Endothelial cell of umbilical vein (primary cell): ENCODE data around the gene PDCL2. TPM values are rescaled to one million over a fixed set of nuclear protein-coding genes. Genes with fewer than 3 reads are reported as not detected.

Experiments used
- BruUV-seq: library from RNA; stranded (reverse); fragments of 400-500 nt; replicated peaks from 2 replicates; lab custom pipeline; 2021; lab: Mats Ljungman, UMichigan
- CTCF ChIA-PET: fragments of 300-600, 350-600 bp; sonication (Branson Sonifier 250); formaldehyde crosslinking; loops from one replicate; lab custom pipeline; 2021; ENCODE audit warnings: antibody characterized with exemption, inconsistent platforms; lab: Charles Lee
- POLR2A ChIA-PET: fragments of 300-600, 350-600 bp; sonication (Branson Sonifier 250); formaldehyde crosslinking; loops from one replicate; lab custom pipeline; 2021; ENCODE audit warnings: antibody characterized with exemption, inconsistent platforms; lab: Charles Lee
- DNase-seq: peaks from one replicate; pipeline ENCODE4 v3.0.0-alpha.2; 2011; ENCODE audit warnings: low read depth, low spot score
- FAIRE-seq: peaks from 2 replicates; lab custom pipeline; 2011; peaks lifted over from hg19 to GRCh38; lab: Jason Lieb, UNC
- H2AFZ ChIP-seq: 2 replicates; pipeline ENCODE4 v1.6.0; 2012; ENCODE audit warnings: low read depth, low read length, control low read depth, inconsistent platforms
- H3K27ac ChIP-seq: 2 replicates; pipeline ENCODE4 v1.5.1; 2011; ENCODE audit warnings: low read depth, mild to moderate bottlenecking, control low read depth, low read length, moderate library complexity; ENCODE audit not compliant: insufficient read depth
- H3K27me3 ChIP-seq, 2 experiments: 2 replicates each; pipeline versions ENCODE4 v1.6.0 to v1.6.1; 2011; ENCODE audit warnings: low read length in 2 of 2, mixed read lengths in 1 of 2; ENCODE audit not compliant: control insufficient read depth in 2 of 2, insufficient read depth in 2 of 2
- H3K36me3 ChIP-seq, 2 experiments: 2 replicates in 1 of 2; 3 replicates in 1 of 2; pipeline ENCODE4 v1.5.1; 2011; ENCODE audit warnings: low read length in 2 of 2, mild to moderate bottlenecking in 1 of 2, moderate library complexity in 1 of 2; ENCODE audit not compliant: control insufficient read depth in 2 of 2, insufficient read depth in 2 of 2; ENCODE audit errors: extremely low read depth in 1 of 2
- H3K4me1 ChIP-seq: 3 replicates; pipeline ENCODE4 v1.5.1; 2011; ENCODE audit warnings: mild to moderate bottlenecking, low read length; ENCODE audit not compliant: control insufficient read depth, insufficient read depth; ENCODE audit errors: extremely low read depth
- H3K4me2 ChIP-seq: 2 replicates; pipeline ENCODE4 v1.6.1; 2011; ENCODE audit warnings: low read length, control low read depth, mixed read lengths; ENCODE audit not compliant: insufficient read depth
- H3K4me3 ChIP-seq, 3 experiments: fragments of 200-600 bp in 1 of 3; sonication (generic), shearing (Covaris generic) in 1 of 3; replicated peaks in 1 of 3; 2 replicates each; pipeline ENCODE4 v1.5.1; 2011 to 2016; ENCODE audit warnings: control low read depth in 3 of 3, low read length in 3 of 3, mild to moderate bottlenecking in 2 of 3, inconsistent platforms in 1 of 3, low read depth in 1 of 3, moderate library complexity in 1 of 3; ENCODE audit not compliant: insufficient read depth in 1 of 3
- H3K79me2 ChIP-seq: 2 replicates; pipeline ENCODE4 v1.6.0; 2012; ENCODE audit warnings: low read length, inconsistent platforms; ENCODE audit not compliant: control insufficient read depth, insufficient read depth
- H3K9ac ChIP-seq: replicated peaks from 2 replicates; pipeline ENCODE3; 2011; ENCODE audit warnings: low read length, control low read depth; ENCODE audit not compliant: insufficient read depth; ENCODE audit errors: extremely low read depth
- H3K9me1 ChIP-seq: replicated peaks from 3 replicates; pipeline ENCODE4 v1.6.0; 2011; ENCODE audit warnings: mild to moderate bottlenecking, low read length; ENCODE audit not compliant: control insufficient read depth, insufficient read depth; ENCODE audit errors: extremely low read depth
- H3K9me3 ChIP-seq: replicated peaks from 2 replicates; pipeline ENCODE4 v1.5.1; 2012; ENCODE audit warnings: low read length, inconsistent platforms; ENCODE audit not compliant: control insufficient read depth, insufficient read depth
- H4K20me1 ChIP-seq: replicated peaks from 2 replicates; pipeline ENCODE3; 2011; ENCODE audit warnings: mild to moderate bottlenecking, low read length; ENCODE audit not compliant: control insufficient read depth, insufficient read depth; ENCODE audit errors: extremely low read depth
- EZH2 ChIP-seq: IDR thresholded peaks from 2 replicates; pipeline ENCODE4 v1.6.1; 2012; ENCODE audit warnings: borderline replicate concordance, low read depth, mild to moderate bottlenecking, moderate library complexity, low read length, inconsistent platforms; ENCODE audit not compliant: severe bottlenecking
- FOS ChIP-seq: IDR thresholded peaks from 2 replicates; pipeline ENCODE4 v1.6.1; 2011; ENCODE audit warnings: mild to moderate bottlenecking, low read length, moderate library complexity, borderline replicate concordance; ENCODE audit not compliant: insufficient read depth
- GATA2 ChIP-seq: IDR thresholded peaks from 2 replicates; pipeline ENCODE4 v1.7.0; 2011; ENCODE audit warnings: low read depth, mild to moderate bottlenecking, moderate library complexity, mixed read lengths, low read length; ENCODE audit not compliant: insufficient read length, insufficient read depth
- JUN ChIP-seq: IDR thresholded peaks from 2 replicates; pipeline ENCODE4 v1.6.1; 2011; ENCODE audit warnings: borderline replicate concordance, low read depth; ENCODE audit not compliant: insufficient read length, insufficient read depth
- MYC ChIP-seq: IDR thresholded peaks from one replicate; pipeline ENCODE4 v1.6.1; 2011; ENCODE audit warnings: mild to moderate bottlenecking, low read depth, low read length
- POLR2A ChIP-seq: IDR thresholded peaks from 2 replicates; pipeline ENCODE4 v1.6.1; 2012; ENCODE audit warnings: low read depth, mild to moderate bottlenecking, control low read depth, low read length
- POLR2AphosphoS5 ChIP-seq: IDR thresholded peaks from 2 replicates; pipeline ENCODE4 v1.6.1; 2012; ENCODE audit warnings: low read depth, mild to moderate bottlenecking, control low read depth, low read length, moderate library complexity; ENCODE audit not compliant: insufficient read depth
- dilution Hi-C: fragments of 300-500 bp; cut with MboI; formaldehyde crosslinking; loops from one replicate; pipeline ENCODE4 v1.15.0; 2019; ENCODE audit warnings: low sequenced_read_pairs; ENCODE audit not compliant: extremely low pct_ligation_motif_present
- intact Hi-C: fragments of 100-400 bp; cut with micrococcal nuclease; formaldehyde crosslinking; loops from one replicate; pipeline ENCODE4 v1.10.0; 2022
- polyA plus RNA-seq, 4 experiments: library from polyadenylated mRNA; depleted of rRNA in 3 of 4; stranded (reverse) in 3 of 4; unstranded in 1 of 4; fragments of >200 nt; gene quantifications; 2 replicates each; pipeline versions ENCODE4 v1.2.1 to v1.2.3, GENCODE V29; 2011 to 2012; ENCODE audit warnings: missing spikeins in 1 of 4
- total RNA-seq: library from RNA; stranded (reverse); gene quantifications from 2 replicates; pipeline ENCODE4 v1.2.3, GENCODE V29; 2021
- TF ChIP-seq, protein P1 (sequence below), 2 donors: IDR thresholded peaks; 1 replicate in 1 of 2; 2 replicates in 1 of 2; pipeline ENCODE4 v1.5.1; 2011; ENCODE audit warnings: low read length in 2 of 2, mild to moderate bottlenecking in 2 of 2, moderate library complexity in 2 of 2, control low read depth in 1 of 2, inconsistent platforms in 1 of 2, low read depth in 1 of 2; ENCODE audit not compliant: insufficient read depth in 1 of 2; ENCODE audit errors: extremely low read depth in 1 of 2

PDCL2 gene
- total and polyA plus RNA-seq, 2 donors (not counting 3 experiments of a cell fraction or from before 2014, with no cell fraction given), result not detected

DNA sequence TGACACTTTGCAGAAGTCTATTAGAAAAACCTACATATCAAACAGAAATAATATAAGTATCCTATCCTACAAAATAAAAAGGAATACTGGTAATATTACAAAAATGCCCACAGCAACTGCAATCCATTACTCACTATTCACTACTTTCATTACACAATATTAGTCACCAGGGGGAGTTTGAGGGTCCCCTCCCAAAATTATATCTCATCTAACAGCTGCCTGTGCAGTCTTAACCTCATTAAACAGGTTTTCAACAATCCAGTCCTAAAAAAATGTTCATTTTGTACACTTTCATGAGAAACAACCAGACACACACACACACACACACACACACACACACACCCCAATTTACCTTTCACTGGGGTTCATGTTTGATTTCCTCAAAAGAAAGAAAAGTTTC lies 48.2 kb downstream of the PDCL2 start:
- no peak overlapping the region for H3K27ac ChIP-seq
- dilution Hi-C loops, result no loop called here
- H3K4me3 ChIP-seq, result no peak overlapping the region
- POLR2A ChIA-PET, result no interaction called here
- no peaks in the 10 kb centered on the region for H3K9me3 ChIP-seq
- DNase-seq (no peak), FAIRE-seq (no peak)
- peaks cover 44% of the 10 kb centered on the region for H3K79me2 ChIP-seq
- no peak overlapping the region for H2AFZ ChIP-seq
- no peaks in the 10 kb centered on the region for H3K9me1 ChIP-seq
- peaks cover 0 to 2% of the 10 kb centered on the region in 2 experiments for H3K36me3 ChIP-seq
- H3K4me1 ChIP-seq, result peaks cover 11% of the 10 kb centered on the region
- no peak overlapping the region for H3K4me2 ChIP-seq
- intact Hi-C loops, result loop anchor here (2.0 kb wide), 2 partner anchors 109 to 323 kb away; no protein-coding TSS in a partner anchor
- H4K20me1 ChIP-seq, result no peaks in the 10 kb centered on the region
- no peaks in the 10 kb centered on the region for H3K27me3 ChIP-seq
- CTCF ChIA-PET, result interaction anchor here (1.6 kb wide), 1 partner anchor 99 kb away, joined by 3 read pairs; no protein-coding TSS in a partner anchor
- no peak overlapping the region for H3K9ac ChIP-seq
- TF ChIP-seq MYC (no peak), GATA2 (no peak), FOS (no peak), POLR2AphosphoS5 (no peak), JUN (no peak), EZH2 (no peak), POLR2A (no peak)
- TF ChIP-seq, protein P1, sequence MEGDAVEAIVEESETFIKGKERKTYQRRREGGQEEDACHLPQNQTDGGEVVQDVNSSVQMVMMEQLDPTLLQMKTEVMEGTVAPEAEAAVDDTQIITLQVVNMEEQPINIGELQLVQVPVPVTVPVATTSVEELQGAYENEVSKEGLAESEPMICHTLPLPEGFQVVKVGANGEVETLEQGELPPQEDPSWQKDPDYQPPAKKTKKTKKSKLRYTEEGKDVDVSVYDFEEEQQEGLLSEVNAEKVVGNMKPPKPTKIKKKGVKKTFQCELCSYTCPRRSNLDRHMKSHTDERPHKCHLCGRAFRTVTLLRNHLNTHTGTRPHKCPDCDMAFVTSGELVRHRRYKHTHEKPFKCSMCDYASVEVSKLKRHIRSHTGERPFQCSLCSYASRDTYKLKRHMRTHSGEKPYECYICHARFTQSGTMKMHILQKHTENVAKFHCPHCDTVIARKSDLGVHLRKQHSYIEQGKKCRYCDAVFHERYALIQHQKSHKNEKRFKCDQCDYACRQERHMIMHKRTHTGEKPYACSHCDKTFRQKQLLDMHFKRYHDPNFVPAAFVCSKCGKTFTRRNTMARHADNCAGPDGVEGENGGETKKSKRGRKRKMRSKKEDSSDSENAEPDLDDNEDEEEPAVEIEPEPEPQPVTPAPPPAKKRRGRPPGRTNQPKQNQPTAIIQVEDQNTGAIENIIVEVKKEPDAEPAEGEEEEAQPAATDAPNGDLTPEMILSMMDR (IDR thresholded peaks at IDR 0.05; ENCODE audit: extremely low read depth in 1 of 2, insufficient read depth in 1 of 2, low read depth in 1 of 2, low read length in 2 of 2), result no peak
- BruUV-seq, result no TSS peak
